NCI-H146 (cell line): ENCODE data around the gene IMMP2L.

Source experiments
- DNase-seq: peaks from one replicate; lab custom pipeline; 2025; lab: John Stamatoyannopoulos, UW

Gene IMMP2L

DNA sequence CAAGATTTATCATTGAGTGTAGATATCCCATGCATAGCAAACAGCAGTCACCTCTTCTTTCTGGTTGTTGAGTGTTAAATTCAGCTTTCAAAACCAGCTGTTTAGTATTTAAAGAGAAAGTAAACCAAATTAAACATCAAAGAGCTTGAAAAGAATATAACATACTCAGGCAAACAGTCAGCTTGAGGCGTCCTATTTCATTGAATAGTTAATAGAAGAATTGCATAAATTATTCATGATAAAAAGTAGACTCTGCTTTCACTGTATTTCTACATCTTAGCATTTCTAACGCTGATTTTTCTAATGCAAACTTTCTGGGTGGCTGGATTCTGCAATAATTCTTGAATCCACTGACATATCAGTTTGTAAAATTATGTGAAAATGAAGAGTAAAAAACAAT, 935.9 kb downstream of the IMMP2L start:
- no peak for DNase-seq

DNA sequence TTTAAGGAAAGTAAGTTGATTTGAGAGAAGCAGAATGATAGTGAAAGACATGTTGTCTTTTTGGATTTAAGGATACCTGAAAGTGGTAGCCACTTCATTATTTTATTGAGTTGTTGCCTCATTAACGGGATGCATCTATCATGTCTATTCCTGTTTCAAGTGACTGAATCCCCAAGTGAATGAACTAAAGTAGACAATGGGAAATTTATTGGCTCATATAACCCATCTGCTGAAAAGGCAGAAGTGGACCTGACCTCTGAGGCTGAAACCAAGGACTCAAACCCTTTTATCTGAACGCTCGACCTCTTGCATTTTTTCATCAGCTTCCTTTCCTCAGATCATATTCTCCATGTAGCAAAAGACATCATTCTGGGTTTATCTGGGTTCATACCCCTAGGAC, 937.0 kb downstream of the IMMP2L start:
- no peak for DNase-seq

DNA sequence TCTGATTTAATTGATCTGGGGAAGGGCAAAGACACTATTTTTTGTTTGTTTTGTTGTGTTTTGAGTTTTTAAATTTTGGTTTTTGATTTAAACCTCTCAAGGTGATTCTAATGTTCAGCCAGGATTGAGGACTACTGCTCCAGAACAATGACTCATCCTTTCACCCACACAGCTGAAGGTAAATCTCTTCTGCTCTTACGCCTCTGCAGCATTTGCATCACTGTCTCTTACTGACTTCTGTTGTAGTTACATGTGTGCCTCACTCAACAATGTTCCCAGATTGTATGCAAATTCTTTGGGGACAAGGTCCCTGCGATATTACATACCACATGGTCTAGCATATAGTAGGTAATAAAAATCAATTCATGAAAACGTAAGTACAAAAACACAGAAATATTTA, 938.9 kb downstream of the IMMP2L start:
- no peak for DNase-seq

DNA sequence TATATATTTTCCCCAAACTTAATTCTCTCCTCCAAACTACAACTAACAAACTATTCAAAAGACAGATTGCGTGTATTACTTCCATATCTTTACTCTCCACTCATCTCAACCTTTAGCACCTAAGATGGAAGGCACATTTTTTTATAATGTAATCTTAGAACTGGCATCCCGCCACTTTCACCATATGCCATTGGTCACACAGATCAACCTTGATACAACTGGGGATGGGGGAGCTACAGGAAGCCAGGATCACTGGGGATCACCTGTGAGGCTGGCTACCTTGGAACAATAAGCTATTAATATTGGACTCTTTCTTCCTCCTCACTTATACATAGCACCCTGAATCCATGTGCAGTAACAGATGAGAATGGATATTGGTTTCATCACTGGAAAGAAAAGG, 941.0 kb downstream of the IMMP2L start:
- DNase-seq = no peak

DNA sequence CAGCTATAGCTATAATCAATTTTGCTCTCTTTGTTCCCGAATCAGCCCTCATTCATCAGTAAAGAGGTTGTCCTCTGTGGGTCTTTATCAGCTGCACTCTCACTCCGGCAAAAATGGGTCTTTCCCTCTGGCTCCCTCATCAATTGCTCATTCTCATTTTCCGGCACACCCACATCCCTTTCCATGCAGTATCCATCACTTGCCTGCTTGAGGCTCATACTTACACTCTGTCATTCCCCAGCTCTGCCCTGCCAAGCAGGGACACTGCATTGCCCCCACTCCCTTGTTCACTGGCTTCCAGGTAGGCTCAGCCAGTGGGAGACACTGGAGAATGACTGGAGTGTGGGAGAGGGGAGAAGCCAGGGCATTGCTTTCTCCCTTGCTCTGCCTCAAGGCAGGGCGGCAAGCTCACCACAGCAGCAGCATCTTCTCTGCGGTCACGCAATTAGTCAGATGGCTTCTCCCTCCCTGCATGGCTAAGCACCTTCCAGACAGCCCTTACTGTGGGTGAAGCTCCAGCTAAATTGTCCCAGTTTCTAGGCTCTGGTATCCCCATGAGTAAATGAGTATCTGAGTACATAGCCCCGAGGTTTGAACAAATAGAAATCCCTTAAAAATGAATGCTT, 942.1 kb downstream of the IMMP2L start:
- no peak for DNase-seq
